PC-3 (cell line): ENCODE measurements around the gene GADD45G. TPM values are rescaled to one million over a fixed set of nuclear protein-coding genes. Genes with fewer than 3 reads are reported as not detected.

Experiments used
- ATAC-seq: fragments of 200-7000 bp; cut with Tn5 transposase; 2 replicates; pipeline ENCODE4 v1.9.1; 2020; ENCODE audit warnings: mild to moderate bottlenecking, moderate library complexity
- BruUV-seq: library from RNA; stranded (reverse); fragments of 400-500 nt; replicated peaks from 2 replicates; lab custom pipeline; 2021; lab: Mats Ljungman, UMichigan
- CTCF ChIA-PET: fragments of 300-600 bp; sonication (Branson Sonifier 250); formaldehyde crosslinking; loops from one replicate; lab custom pipeline; 2022; ENCODE audit warnings: antibody characterized with exemption; lab: Charles Lee
- POLR2A ChIA-PET: fragments of 300-600 bp; sonication (Branson Sonifier 250); formaldehyde crosslinking; loops from one replicate; lab custom pipeline; 2022; ENCODE audit warnings: antibody characterized with exemption; ENCODE audit not compliant: unreplicated experiment; lab: Charles Lee
- DNase-seq: peaks from one replicate; pipeline ENCODE4 v3.0.0-alpha.2; 2015
- H2AFZ ChIP-seq: fragments of 300-600 bp; sonication (generic); 2 replicates; pipeline ENCODE4 v1.6.0; 2016; ENCODE audit warnings: antibody characterized with exemption, low read length
- H3F3A ChIP-seq: fragments of 300-600 bp; sonication (generic); one replicate; pipeline ENCODE4 v1.6.0; 2017; ENCODE audit warnings: antibody characterized with exemption, low read length, control low read depth, mild to moderate bottlenecking; ENCODE audit not compliant: unreplicated experiment
- H3K27ac ChIP-seq: fragments of 300-600 bp; sonication (generic); 2 replicates; pipeline ENCODE4 v1.5.1; 2016; ENCODE audit warnings: mild to moderate bottlenecking, low read length
- H3K27me3 ChIP-seq: fragments of 300-600 bp; sonication (generic); 2 replicates; pipeline ENCODE4 v1.6.1; 2016; ENCODE audit warnings: low read length, mixed read lengths
- H3K36me3 ChIP-seq: fragments of 300-600 bp; sonication (generic); 2 replicates; pipeline ENCODE4 v1.6.1; 2016; ENCODE audit warnings: low read depth, mixed run types, low read length, mixed read lengths
- H3K4me1 ChIP-seq: fragments of 300-600 bp; sonication (generic); 2 replicates; pipeline ENCODE4 v1.5.1; 2016; ENCODE audit warnings: low read length; ENCODE audit not compliant: insufficient read depth
- H3K4me2 ChIP-seq: fragments of 300-600 bp; sonication (generic); 2 replicates; pipeline ENCODE4 v1.6.0; 2016; ENCODE audit warnings: low read length
- H3K4me3 ChIP-seq: fragments of 300-600 bp; sonication (generic); 2 replicates; pipeline ENCODE4 v1.5.1; 2016; ENCODE audit warnings: mild to moderate bottlenecking, low read length, mixed read lengths
- H3K79me2 ChIP-seq: fragments of 300-600 bp; sonication (generic); 2 replicates; pipeline ENCODE4 v1.6.1; 2017; ENCODE audit warnings: low read length, mixed read lengths
- H3K9ac ChIP-seq: fragments of 300-600 bp; sonication (generic); 2 replicates; pipeline ENCODE4 v1.6.0; 2016; ENCODE audit warnings: mild to moderate bottlenecking, low read length
- H3K9me2 ChIP-seq: fragments of 300-600 bp; sonication (generic); replicated peaks from 2 replicates; pipeline ENCODE4 v1.6.1; 2016; ENCODE audit warnings: mixed run types, low read length, mixed read lengths
- H3K9me3 ChIP-seq: fragments of 300-600 bp; sonication (generic); 2 replicates; pipeline ENCODE4 v1.6.1; 2016; ENCODE audit warnings: low read length, mixed read lengths
- H4K20me1 ChIP-seq: fragments of 300-600 bp; sonication (generic); 2 replicates; pipeline ENCODE4 v1.6.1; 2016; ENCODE audit warnings: low read length, mixed read lengths
- EZH2 ChIP-seq: fragments of 300-600 bp; sonication (generic); IDR thresholded peaks from one replicate; pipeline ENCODE4 v1.6.1; 2017; ENCODE audit warnings: antibody characterized with exemption, mild to moderate bottlenecking, low read length; ENCODE audit not compliant: unreplicated experiment
- EZH2phosphoT487 ChIP-seq: fragments of 300-600 bp; sonication (generic); IDR thresholded peaks from 2 replicates; pipeline ENCODE4 v1.6.1; 2018; ENCODE audit warnings: mild to moderate bottlenecking, antibody characterized with exemption, low read length, borderline replicate concordance
- intact Hi-C: fragments of 100-400 bp; cut with micrococcal nuclease; formaldehyde crosslinking; loops from 2 replicates; pipeline ENCODE4 v1.9.0; 2023
- total RNA-seq: library from RNA; depleted of rRNA; stranded (reverse); fragments of >200 nt; gene quantifications from 2 replicates; pipeline ENCODE4 v1.2.3, GENCODE V29; 2014
- TF ChIP-seq, protein P1 (sequence below): fragments of 300-600 bp; sonication (generic); conservative IDR thresholded peaks from 2 replicates; pipeline ENCODE4 v1.5.1; 2017; ENCODE audit warnings: antibody characterized with exemption, low read depth, mild to moderate bottlenecking, low read length

The GADD45G gene
- total RNA-seq, 1 experiment from 2014 or later: 2.1 TPM

DNA sequence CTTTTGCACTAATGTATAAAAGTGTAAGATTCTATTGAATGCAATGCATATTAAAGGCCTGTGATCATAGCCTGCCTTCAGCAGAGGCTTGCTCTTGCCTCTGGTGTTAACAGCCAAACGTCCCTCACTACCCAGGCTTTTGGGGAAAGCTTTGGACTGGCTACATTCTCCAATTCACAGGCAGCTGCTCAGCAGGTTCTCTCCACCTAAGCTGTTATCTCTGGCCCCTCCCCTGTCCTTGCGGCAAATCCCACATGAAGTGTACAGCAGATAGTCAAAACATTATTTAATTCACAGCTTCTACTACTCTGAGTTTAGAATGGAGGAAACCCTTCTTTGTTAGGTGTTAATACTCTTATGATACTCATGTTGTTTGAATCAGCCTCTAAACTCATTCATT is 45.9 kb upstream of the GADD45G start:
- Histone ChIP-seq H3K4me2 (no peak overlapping the region), H3K9me3 (no peaks in the 10 kb centered on the region), H3K4me3 (no peak overlapping the region), H3K4me1 (peaks cover 9% of the 10 kb centered on the region; the same call in 1 of the 2 replicates), H3K9me2 (no peaks in the 10 kb centered on the region), H3K9ac (no peak overlapping the region), H3K27me3 (peaks cover 6% of the 10 kb centered on the region; the same call in 1 of the 2 replicates), H3K79me2 (no peaks in the 10 kb centered on the region), H2AFZ (no peak overlapping the region), H3F3A (no peaks in the 10 kb centered on the region), H4K20me1 (no peaks in the 10 kb centered on the region), H3K36me3 (no peaks in the 10 kb centered on the region), H3K27ac (no peak overlapping the region)
- no TSS peak for BruUV-seq
- TF ChIP-seq EZH2phosphoT487 (no peak), EZH2 (no peak)
- TF ChIP-seq, protein P1, sequence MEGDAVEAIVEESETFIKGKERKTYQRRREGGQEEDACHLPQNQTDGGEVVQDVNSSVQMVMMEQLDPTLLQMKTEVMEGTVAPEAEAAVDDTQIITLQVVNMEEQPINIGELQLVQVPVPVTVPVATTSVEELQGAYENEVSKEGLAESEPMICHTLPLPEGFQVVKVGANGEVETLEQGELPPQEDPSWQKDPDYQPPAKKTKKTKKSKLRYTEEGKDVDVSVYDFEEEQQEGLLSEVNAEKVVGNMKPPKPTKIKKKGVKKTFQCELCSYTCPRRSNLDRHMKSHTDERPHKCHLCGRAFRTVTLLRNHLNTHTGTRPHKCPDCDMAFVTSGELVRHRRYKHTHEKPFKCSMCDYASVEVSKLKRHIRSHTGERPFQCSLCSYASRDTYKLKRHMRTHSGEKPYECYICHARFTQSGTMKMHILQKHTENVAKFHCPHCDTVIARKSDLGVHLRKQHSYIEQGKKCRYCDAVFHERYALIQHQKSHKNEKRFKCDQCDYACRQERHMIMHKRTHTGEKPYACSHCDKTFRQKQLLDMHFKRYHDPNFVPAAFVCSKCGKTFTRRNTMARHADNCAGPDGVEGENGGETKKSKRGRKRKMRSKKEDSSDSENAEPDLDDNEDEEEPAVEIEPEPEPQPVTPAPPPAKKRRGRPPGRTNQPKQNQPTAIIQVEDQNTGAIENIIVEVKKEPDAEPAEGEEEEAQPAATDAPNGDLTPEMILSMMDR: no peak
- ATAC-seq: no peak
- ChIA-PET CTCF (no interaction called here), POLR2A (no interaction called here)
- no peak for DNase-seq
- intact Hi-C loops: no loop called here

DNA sequence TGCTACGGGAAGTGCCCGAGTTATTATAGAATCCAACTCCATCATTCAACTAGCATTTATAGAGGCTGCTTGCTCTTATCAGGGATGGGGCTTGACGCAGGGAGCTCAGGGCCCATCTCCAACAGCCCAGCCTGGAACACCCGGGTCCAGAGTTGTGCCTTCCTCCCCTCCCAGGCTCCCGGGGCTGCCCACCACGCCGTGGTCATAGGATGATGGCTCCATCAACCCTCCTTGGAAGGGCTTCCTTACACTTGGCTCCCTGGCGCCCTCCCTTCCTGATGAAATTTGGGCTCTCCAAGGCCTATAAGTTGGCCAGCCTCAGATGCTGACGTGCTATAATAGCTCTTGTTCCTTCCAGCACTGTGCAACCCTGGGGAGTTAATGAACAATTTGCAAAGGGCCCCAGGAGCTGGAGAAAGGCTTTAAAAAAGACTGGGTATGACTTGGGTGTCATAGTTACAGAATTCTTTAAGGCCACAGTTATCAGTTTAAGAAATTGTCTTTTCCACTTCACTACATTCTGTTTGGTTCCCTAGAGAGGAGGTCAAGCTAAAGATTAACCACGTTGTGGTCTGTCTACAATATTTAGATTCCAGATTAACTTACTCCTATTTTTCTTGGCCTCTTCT is 42.5 kb upstream of the GADD45G start:
- no peak for ATAC-seq

More for the DNA sequence above, 42.5 kb upstream of the GADD45G start:
- CTCF ChIA-PET: no interaction called here
- no peak for TF ChIP-seq EZH2
- TF ChIP-seq, protein P1: no peak
- no peak for TF ChIP-seq EZH2phosphoT487
- POLR2A ChIA-PET: no interaction called here
- H3K27me3 ChIP-seq: peaks cover 6% of the 10 kb centered on the region; the same call in 1 of the 2 replicates
- no peaks in the 10 kb centered on the region for H4K20me1 ChIP-seq
- no peaks in the 10 kb centered on the region for H3F3A ChIP-seq
- no peak overlapping the region for H3K4me2 ChIP-seq
- no peak overlapping the region for H2AFZ ChIP-seq
- no peaks in the 10 kb centered on the region for H3K9me2 ChIP-seq
- no peak overlapping the region for H3K9ac ChIP-seq
- H3K36me3 ChIP-seq: no peaks in the 10 kb centered on the region
- no peaks in the 10 kb centered on the region for H3K79me2 ChIP-seq
- no peak overlapping the region for H3K4me3 ChIP-seq
- no peaks in the 10 kb centered on the region for H3K9me3 ChIP-seq
- intact Hi-C loops: no loop called here
- no TSS peak for BruUV-seq
- DNase-seq: no peak
- H3K27ac ChIP-seq: no peak overlapping the region
- no peaks in the 10 kb centered on the region for H3K4me1 ChIP-seq
